Embryonic facial prominence (tissue), 1 donor: ENCODE results near the gene MALT1.
A peak's percentile ranks its signal among the peaks of the same experiment; 100 is the strongest.
"Not testable (repeated sequence)": the region's sequence is repeated elsewhere in the genome, so short reads cannot be mapped to it uniquely, and the experiment has no call there.

Source experiments
- DNase-seq: peaks from one replicate; pipeline ENCODE4 v3.0.0-alpha.2; 2016; ENCODE audit errors: extremely low spot score

Gene MALT1, protein sequence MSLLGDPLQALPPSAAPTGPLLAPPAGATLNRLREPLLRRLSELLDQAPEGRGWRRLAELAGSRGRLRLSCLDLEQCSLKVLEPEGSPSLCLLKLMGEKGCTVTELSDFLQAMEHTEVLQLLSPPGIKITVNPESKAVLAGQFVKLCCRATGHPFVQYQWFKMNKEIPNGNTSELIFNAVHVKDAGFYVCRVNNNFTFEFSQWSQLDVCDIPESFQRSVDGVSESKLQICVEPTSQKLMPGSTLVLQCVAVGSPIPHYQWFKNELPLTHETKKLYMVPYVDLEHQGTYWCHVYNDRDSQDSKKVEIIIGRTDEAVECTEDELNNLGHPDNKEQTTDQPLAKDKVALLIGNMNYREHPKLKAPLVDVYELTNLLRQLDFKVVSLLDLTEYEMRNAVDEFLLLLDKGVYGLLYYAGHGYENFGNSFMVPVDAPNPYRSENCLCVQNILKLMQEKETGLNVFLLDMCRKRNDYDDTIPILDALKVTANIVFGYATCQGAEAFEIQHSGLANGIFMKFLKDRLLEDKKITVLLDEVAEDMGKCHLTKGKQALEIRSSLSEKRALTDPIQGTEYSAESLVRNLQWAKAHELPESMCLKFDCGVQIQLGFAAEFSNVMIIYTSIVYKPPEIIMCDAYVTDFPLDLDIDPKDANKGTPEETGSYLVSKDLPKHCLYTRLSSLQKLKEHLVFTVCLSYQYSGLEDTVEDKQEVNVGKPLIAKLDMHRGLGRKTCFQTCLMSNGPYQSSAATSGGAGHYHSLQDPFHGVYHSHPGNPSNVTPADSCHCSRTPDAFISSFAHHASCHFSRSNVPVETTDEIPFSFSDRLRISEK

DNA sequence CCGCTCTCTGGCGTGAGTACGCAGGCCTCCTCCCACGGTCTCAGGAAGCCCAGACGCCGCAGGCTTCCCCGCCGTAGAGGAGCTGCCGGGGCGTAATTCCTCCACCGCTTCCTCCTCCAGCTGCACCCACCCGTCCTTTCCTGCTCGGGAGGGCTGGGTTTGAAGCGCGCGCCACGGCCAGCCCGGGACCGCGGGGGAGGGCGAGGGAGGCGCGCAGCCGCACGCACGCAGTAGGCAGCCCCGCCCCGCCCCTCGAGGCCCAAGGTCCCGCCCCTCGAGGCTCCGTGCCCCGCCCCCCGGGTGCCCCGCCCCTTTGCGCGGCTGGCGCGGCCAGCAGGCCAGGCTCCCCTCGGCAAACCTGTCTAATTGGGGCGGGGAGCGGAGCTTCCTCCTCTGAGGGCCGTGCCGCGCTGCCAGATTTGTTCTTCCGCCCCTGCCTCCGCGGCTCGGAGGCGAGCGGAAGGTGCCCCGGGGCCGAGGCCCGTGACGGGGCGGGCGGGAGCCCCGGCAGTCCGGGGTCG lies at the start of gene MALT1:
MALT1 (plus strand) TSS at position 355 of the 521 bp plus-strand sequence. CDS start 179 bp downstream, outside the sequence.
- peak; percentile 81 for DNase-seq

DNA sequence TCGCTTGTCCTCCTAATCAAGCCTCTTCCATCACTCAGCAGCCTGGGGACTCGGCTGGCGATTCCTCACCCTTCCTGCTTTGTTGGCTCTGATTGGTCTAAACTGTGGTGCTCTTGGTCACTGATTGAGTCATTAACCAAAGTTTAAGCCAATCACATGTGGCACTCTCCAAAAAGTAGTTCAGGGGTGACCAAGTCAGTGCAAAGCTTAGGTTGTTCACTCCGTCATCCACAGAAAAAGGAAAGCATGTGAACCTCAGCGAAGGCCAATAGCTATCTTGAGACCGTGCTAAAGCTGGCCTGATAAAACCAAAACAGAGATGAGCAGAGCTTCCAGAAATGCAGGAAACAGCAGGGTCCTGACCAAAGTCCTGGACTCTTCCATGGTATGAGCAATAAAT lies 47.3 kb upstream of the MALT1 start:
- no peak for DNase-seq

DNA sequence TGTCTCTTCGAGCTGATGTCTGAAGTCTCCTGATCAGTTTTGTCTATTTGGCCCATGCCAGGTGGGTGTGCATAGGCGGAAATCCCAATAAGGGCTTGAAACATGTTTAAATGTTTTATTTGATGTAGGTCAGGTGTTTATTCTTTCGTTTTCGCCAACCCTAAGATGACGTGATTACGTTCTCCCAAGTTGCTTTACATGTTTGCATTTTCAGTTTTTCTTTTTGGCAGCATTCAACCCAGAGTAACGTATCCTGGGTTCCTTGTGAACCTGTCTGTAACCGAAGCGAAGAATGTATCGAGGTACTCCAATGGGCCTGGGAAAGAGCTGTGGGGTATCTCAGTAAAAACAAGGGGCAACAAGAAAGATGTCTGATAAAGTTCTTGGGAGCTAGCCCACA lies 45.4 kb upstream of the MALT1 start:
- no peak for DNase-seq

DNA sequence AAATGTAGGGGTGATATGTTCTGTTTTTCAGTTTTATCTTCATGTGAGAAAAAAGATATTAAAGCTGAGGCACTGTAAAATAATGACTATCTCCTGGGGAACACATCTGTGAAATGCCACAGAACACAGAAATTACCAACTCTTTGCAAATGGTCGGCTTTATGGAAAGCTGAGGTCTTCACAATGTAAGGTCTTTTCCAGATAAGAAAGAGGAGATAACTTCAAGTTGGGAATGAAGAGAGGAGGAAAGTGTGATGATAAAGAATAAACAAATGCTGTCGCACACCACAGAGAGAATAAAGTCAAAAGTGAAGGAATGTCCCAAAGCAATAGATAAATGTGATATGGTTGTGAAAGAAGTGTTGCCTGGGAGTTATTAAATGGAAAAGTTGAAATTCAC lies 41.2 kb upstream of the MALT1 start:
- DNase-seq: no peak

DNA sequence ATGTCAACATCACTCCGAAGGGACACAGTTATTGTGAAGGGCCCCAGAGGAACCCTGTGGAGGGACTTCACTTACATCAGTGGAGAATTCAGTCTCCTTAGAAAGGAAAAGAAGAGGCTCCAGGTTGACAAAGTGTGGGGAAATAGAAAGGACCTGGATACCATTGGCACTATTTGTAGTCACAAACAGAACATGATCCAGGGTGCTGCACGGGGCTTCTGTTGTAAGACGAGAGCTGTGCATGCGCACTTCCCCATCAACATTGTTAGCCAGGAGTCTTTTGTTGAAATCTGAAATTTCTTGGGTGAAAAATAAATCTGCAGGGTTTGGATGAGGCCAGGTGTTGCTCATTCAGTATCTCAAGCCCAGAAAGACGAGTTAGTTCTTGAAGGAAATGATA lies 40.0 kb upstream of the MALT1 start:
- no peak for DNase-seq

DNA sequence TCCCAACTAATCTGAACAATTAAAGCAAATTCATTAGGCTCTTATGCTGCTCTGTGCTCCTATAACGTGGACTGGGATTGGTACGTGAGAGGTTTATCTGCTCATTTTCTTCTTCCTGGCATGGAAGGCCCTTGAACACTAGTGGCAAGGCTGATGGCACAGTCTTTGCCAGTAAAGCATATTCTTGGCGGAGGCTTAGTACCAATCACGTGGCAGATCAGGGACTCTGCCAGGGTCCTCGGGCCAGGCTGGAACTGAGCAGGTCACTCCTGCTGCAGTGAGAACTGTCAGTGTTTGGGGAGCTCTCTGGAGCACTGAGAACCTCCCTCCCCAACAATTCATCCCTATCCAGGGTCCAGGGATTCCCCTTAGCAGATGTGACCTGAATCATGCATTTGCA lies 38.7 kb upstream of the MALT1 start:
- no peak for DNase-seq

DNA sequence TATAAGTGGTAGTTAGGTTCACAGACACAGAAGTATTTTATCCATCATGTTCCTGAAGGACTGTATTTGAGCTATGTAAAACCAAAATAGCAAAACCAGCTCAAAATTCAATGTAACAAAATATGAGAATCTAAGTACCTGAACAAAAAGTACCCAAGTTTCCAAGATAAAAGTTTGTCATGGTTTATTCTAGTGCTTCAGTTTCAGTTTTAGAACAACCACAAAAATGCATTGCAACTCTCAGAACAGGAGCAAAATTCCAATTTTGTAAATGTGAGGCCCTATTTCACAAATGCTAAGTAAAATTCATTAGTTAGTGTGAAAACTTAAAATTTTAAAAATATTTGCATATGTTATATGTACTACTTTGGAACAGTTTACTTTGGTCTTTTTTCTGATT lies 37.4 kb upstream of the MALT1 start:
- DNase-seq: no peak

DNA sequence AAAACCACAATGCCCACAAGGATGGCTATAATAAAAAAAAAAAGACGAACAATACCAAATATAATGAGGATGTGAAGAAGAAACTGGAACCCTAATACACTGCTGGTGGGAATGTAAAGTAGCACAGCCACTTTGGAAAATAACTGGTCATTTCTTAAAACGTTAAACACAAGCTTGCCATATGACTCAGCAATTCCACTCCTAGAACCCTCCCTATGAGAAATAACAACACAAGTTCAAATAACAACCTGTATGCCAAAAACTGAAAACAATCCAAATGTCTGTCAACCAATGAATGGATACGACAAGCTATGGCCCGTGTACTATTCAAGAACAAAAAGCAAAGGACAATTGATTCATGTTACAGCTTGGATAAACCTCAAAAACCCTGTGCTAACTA lies 35.4 kb upstream of the MALT1 start:
- no peak for DNase-seq

DNA sequence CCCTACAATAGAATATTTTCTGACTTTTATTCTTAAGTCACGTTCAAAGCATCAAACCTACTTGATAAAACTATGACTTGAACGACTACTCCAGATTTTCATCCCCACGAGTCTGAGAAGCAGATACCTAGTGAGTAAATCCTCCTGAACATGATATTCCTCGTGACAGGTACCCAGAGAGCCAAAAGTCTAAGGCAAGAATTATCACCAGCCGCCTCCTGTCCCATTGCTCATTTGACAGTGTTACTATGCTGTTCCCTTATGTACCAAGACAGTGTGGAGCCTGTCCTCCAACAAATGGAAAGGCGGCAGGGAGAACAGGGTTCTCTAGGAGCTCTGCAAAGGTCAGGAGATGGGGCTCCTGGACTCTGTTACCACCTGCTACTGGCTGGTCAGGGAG lies 34.1 kb upstream of the MALT1 start:
- no peak for DNase-seq

DNA sequence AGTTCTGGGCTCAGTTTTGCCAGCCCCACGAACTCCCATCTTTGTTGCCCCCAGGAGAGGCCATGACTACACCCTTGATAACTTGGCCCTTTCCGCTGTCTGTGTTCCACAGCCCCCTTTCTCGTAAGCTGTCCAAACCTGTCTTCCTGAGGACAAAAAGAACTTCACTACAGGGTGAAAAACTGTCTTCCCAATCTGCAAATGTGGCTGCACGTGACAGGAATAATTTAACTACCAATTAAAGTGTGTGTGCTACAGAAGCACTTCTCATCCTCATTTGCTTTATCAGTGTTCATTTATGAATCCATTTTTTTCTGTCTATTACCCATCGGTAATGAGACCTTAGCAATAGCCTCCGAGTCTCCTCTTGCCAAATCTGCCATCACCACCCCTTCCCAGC lies 33.3 kb upstream of the MALT1 start:
- DNase-seq: no peak

DNA sequence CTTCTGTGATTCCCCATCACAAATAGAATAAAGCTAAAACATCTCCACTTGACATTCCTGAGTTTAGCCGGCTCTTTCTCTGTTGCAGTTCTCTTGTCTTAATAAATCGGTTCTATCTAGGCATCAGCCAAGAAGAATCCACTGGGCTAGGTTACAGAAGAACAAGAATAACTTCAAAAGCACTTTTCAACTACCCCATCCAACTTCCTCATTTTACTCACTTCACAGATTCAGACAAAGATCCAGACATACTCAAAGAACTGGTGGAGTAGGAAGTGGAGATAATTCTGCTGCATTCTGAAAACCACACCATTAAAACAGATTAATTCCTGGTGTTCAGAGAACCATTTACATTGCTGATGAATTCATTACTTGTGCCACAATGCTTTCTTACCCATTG lies 32.8 kb upstream of the MALT1 start:
- no peak for DNase-seq

DNA sequence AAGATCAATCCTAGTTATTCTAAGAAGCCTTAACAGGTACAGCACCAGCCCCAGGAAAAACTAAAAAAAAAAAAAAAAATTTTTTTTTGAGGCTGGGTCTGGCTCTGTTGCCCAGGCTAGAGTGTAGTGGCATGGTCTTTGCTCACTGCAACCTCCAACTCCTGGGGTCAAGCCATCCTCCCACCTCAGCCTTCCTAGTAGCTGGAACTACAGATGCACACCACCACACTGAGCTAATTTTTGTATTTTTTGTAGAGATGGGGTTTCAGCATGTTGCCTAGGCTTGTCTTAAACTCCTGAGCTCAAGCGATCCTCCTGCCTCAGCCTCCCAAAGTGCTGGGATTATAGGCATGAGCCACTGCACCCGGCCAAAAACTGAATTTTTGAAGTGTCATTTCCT lies 32.0 kb upstream of the MALT1 start:
- DNase-seq: no peak

DNA sequence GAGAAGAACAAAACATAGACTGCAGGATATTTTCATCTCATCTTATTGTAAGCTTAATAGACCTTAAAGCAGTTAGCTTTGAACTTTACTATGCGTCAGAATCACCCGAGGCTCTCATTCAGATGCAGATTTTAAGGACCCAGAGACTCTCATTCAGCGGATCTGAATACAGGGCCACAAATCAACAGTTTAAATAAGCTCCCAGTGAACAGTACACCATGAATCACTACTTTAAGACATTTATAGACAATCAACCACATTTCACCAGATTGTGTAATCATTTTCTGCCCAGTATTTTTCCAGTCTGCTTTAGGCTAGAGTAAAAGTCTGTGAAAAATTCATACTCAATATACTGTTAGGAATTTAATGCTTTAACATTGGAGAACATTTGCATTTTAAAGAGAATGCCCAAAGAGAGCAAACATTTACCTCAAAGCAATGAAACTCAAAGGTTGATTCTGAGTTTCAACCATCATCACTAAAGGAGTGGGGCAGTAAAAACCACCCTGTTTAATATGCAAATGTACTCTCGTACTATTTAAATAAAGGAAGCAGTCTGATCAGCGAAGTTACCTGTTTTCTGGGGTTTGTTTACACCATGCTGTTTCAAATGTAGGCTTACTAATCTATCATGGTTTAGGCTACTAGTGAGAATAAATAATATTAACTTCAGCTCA lies 31.4 kb upstream of the MALT1 start:
- DNase-seq: no peak

DNA sequence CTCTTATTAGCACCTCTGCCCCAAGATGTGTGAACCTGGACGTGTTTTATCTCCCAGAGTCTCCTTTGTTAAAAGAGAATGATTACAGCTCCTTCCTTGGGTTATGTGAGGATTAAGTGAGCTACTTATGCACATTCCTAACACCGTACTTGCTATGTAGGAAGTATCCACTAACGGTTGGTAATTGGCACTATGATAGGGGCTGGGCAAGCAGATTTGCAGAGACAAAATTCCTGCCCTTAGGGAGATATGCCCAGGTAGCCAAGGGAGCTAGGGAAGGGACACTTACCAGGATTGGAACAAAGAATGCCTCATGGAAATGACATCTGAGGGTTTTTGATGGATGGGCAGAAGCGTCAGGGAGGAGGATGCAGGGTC lies 30.8 kb upstream of the MALT1 start:
- DNase-seq: no peak

DNA sequence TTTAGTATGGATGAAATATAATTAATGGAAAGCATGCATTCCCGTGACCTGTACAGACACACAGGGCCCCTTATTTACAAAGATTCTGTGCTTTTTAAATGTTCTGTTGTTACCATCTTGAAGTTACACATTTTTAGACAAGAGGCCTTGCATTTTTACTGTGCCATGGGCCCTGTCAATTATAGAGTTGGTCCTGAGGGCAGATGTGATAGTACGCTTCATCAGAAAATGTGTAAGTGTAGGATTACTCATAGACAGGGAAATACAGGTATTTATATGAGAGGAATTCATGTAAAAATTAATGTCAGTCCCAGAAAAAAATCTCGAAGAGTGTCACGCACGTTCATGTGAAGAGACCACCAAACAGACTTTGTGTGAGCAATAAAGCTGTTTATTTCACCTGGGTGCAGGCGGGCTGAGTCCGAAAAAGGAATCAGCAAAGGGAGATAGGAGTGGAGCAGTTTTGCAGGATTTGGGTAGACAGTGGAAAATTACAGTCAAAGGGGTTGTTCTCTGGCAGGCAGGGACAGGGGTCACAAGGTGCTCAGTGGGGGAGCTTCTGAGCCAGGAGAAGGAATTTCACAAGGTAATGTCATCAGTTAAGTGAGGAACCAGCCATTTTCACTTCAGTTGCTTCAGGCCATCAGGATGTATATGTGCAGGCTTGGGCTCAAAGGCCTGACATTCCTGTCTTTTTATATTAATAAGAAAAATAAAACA lies 30.2 kb upstream of the MALT1 start:
- DNase-seq: no peak

DNA sequence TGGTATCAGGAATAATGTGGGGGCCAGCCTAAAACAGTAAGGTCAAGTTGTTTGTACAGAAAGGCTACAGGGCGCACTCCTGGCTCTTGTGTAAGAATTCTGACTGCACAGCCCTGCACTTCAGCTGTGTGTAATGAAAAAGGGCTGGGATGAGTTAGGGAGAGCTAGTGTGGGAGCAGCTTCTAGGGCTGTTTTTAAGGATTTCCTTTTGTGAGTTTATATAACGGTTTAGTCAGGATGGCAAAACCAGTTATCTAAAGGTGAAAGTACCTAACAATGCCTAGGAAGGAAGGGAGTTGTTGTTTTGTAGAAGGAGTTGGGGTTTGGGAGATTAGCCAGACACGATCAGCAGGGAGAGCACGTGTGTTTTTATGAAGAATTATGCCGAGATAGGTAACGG lies 27.7 kb upstream of the MALT1 start:
- not testable (repeated sequence) for DNase-seq

DNA sequence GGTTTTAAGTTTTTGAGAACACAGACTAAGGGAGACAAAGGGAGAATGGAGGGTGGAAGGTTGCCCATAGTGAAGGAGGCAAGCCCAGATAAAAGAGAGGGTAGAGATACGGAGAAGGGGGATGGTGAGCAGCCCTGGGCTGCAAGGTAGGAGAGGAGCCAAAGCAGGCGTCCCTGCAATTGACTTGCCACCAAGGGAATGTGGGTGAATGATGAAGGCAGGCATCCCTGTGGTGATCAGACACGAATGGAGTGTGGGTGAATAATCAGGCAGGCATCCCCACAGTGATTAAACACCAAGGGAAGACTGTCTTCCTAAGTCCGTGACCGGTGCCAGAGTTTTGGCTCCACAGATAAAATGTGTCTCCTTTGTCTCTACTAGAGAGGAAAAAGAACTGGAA lies 25.9 kb upstream of the MALT1 start:
- no peak for DNase-seq

DNA sequence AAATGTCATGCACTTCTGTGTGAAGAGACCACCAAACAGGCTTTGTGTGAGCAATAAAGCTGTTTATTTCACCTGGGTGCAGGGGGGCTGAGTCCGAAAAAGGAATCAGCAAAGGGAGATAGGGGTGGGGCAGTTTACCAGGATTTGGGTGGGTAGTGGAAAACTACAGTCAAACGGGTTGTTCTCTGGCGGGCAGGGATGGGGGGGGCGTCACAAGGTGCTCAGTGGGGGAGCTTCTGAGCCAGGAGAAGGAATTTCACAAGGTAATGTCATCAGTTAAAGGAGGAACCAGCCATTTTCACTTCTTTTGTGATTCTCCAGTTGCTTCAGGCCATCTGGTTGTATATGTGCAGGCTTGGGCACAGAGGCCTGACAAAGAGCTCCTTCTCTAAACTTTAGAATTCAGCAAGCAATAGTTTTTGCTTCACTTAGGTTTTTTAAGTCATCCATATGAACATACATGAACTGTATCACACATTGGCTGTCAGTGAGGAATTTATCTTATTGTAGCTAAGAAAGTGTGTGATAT lies 24.9 kb upstream of the MALT1 start:
- DNase-seq: no peak

DNA sequence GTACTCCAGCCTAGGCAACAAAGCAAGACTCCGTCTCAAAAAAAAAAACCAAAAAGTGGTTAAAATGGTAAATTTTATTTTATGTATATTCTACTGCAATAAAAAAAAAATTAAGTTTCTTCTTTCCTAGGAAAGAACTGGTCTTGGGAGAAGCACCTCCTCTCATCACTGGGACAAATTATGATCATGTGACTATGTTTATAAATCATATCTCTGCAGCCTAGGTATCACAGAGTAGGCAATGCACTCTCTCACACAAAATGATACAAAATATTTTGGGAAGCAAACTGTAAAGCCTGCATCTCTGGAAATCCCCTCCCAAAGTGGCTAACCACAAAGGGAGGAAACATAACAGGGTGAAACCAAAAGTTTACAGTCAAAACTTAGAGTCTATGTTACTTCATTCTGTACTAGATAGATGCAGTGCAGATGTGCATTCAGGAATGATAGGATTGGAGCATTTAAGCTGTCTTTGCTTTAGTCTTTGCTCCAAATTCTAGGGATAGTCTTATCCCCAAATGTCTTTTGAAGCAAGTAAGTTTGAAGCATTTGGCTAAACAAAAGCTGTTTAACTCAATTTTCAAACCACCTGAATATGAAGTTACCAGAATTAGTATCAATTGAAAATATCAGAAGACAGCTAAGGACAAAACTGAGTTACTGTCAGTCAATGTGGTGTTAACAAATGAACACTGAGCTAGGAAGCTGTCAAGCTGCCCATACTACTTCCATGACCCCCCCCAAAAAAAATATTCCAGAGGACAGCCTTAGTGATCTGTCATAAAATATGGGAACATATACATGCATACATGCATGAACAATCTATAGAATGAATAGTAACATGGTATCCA lies 21.1 kb upstream of the MALT1 start:
- DNase-seq: no peak

DNA sequence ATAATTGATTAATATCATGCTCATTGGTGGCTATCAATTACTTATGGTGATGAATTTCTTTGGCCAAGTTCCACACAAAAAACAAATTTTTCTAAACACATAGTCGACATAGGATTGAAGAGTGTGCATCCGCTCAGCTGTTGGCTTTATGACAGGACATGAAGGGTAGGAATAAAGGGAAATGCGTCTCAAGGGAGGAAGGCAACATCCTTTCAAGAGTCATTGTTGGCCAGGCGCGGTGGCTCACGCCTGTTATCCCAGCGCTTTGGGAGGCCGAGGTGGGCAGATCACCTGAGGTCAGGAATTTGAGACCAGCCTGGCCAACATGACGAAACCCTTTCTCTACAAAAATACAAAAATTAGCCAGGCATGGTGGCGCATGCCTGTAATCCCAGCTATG lies 20.4 kb upstream of the MALT1 start:
- not testable (repeated sequence) for DNase-seq
